Suprapubic skin (tissue), 3 donors: ENCODE measurements around the gene DNAJB12.

Source experiments
- CTCF ChIP-seq, 2 donors: fragments of 200-600 bp in 1 of 2; fragments of 450-650 bp in 1 of 2; sonication (generic) in 1 of 2; IDR thresholded peaks; one replicate each; pipeline ENCODE4 v1.5.1; 2016 to 2019; ENCODE audit warnings: antibody characterized with exemption in 2 of 2, mild to moderate bottlenecking in 1 of 2, moderate library complexity in 1 of 2
- POLR2A ChIP-seq, 2 donors: fragments of 450-650 bp; IDR thresholded peaks; one replicate each; pipeline ENCODE4 v1.6.1; 2017; ENCODE audit warnings: antibody characterized with exemption in 2 of 2, mild to moderate bottlenecking in 2 of 2, moderate library complexity in 2 of 2

DNA sequence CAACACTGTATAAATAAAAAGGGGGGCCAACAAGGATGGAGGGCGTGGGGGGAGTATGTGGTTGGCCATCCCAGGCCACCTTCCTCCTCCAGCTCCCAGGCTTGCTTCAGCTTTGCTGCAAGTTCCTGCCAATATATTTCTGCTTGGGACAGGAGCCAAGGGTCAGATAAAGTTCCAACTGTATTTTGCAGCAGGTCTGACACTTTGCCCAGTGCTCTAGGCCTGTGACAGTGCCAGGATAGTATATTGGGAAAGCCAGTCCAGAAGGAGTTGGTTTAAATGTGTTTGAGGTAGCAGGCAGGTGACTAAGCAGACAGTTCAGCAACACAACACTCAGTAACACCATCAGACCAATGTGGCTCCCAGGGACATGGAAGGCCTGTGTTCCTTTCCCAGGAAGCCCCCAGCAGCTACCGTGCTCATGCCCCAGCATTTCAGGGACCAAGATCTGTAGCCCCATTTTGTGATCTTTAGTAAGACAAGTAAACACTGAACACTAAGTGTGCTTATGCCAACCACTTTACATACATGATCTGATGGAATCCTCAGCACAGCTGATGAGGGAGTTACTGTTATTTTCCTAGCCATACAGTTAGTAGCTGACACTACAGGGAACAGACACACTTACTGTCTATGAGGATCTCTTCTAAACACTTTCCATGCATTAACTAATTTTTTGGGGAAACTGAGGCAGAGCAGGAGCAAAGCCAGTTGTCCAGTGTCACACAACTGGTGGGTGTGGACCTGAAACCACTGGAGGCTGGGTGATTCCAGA, 38.9 kb downstream of the DNAJB12 start:
- TF ChIP-seq CTCF (IDR thresholded peaks at IDR 0.05) (no peak), POLR2A (IDR thresholded peaks at IDR 0.05) (no peak)
